Stimulated activated CD8-positive, alpha-beta memory T cell treated with anti-CD3 and anti-CD28 coated beads, Interleukin-4, amount 100 ng/mL, for 48 hours (primary cell): ENCODE results near the gene HS3ST2.
"Not testable (repeated sequence)": the region's sequence is repeated elsewhere in the genome, so short reads cannot be mapped to it uniquely, and the experiment has no call there.

ENCODE experiments used
- DNase-seq: peaks from one replicate; pipeline ENCODE4 v3.0.0-alpha.2; 2020

Gene HS3ST2

GRCh38 chr16:22885951-22886350 lies 72.0 kb downstream of the HS3ST2 start:
- no peak for DNase-seq

- no peak for DNase-seq
These were observed 73.0 kb downstream of the HS3ST2 start for GRCh38 chr16:22886927-22887326.

GRCh38 chr16:22887445-22887844 lies 73.5 kb downstream of the HS3ST2 start:
- DNase-seq = no peak

GRCh38 chr16:22888791-22889190 lies 74.8 kb downstream of the HS3ST2 start:
- no peak for DNase-seq

- DNase-seq = no peak
These were observed 77.0 kb downstream of the HS3ST2 start for GRCh38 chr16:22890976-22891375.

GRCh38 chr16:22897184-22897583 lies 83.2 kb downstream of the HS3ST2 start:
- DNase-seq = no peak

GRCh38 chr16:22898131-22898530 lies 84.2 kb downstream of the HS3ST2 start:
- DNase-seq = no peak

- DNase-seq = peak; percentile 80
These were observed 84.9 kb downstream of the HS3ST2 start for GRCh38 chr16:22898874-22899348.

GRCh38 chr16:22899567-22899966 lies 85.6 kb downstream of the HS3ST2 start:
- DNase-seq = not testable (repeated sequence)

- DNase-seq = no peak
These were observed 86.9 kb downstream of the HS3ST2 start for GRCh38 chr16:22900863-22901262.

- no peak for DNase-seq
These were observed 87.6 kb downstream of the HS3ST2 start for GRCh38 chr16:22901563-22901962.

- no peak for DNase-seq
These were observed 89.8 kb downstream of the HS3ST2 start for GRCh38 chr16:22903716-22904115.

- no peak for DNase-seq
These were observed 98.7 kb downstream of the HS3ST2 start for GRCh38 chr16:22912654-22913053.

GRCh38 chr16:22915003-22915402 lies 101.0 kb downstream of the HS3ST2 start:
- no peak for DNase-seq

- no peak for DNase-seq
These were observed 109.5 kb downstream of the HS3ST2 start for GRCh38 chr16:22923491-22923890.

- DNase-seq = no peak
These were observed 110.5 kb downstream of the HS3ST2 start for GRCh38 chr16:22924492-22924891.

GRCh38 chr16:22926105-22926751 lies 112.3 kb downstream of the HS3ST2 start:
- DNase-seq = no peak

GRCh38 chr16:22927306-22927705 lies 113.3 kb downstream of the HS3ST2 start:
- DNase-seq = no peak

- no peak for DNase-seq
These were observed 115.0 kb downstream of the HS3ST2 start for GRCh38 chr16:22928882-22929435.

GRCh38 chr16:22929461-22929860 lies 115.5 kb downstream of the HS3ST2 start:
- DNase-seq = no peak

GRCh38 chr16:22932032-22932771 lies 118.2 kb downstream of the HS3ST2 start:
- no peak for DNase-seq

GRCh38 chr16:22933173-22933572 lies 119.2 kb downstream of the HS3ST2 start:
- no peak for DNase-seq

- DNase-seq = no peak
These were observed 120.8 kb downstream of the HS3ST2 start for GRCh38 chr16:22934786-22935185.

- no peak for DNase-seq
These were observed 123.2 kb downstream of the HS3ST2 start for GRCh38 chr16:22937169-22937568.
